Nasal cavity respiratory epithelium epithelial cell of viscerocranial mucosa (primary cell): ENCODE results near the gene GSDMA. TPM values are rescaled to one million over a fixed set of nuclear protein-coding genes. Genes with fewer than 3 reads are reported as not detected.

Source experiments
- total RNA-seq: library from RNA; depleted of rRNA; stranded (reverse); fragments of >200 nt; gene quantifications from 2 replicates; pipeline ENCODE4 v1.2.3, GENCODE V29; 2014

GSDMA gene, protein sequence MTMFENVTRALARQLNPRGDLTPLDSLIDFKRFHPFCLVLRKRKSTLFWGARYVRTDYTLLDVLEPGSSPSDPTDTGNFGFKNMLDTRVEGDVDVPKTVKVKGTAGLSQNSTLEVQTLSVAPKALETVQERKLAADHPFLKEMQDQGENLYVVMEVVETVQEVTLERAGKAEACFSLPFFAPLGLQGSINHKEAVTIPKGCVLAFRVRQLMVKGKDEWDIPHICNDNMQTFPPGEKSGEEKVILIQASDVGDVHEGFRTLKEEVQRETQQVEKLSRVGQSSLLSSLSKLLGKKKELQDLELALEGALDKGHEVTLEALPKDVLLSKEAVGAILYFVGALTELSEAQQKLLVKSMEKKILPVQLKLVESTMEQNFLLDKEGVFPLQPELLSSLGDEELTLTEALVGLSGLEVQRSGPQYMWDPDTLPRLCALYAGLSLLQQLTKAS
- total RNA-seq: 0.21 and 7.9 TPM in 2 replicates

DNA sequence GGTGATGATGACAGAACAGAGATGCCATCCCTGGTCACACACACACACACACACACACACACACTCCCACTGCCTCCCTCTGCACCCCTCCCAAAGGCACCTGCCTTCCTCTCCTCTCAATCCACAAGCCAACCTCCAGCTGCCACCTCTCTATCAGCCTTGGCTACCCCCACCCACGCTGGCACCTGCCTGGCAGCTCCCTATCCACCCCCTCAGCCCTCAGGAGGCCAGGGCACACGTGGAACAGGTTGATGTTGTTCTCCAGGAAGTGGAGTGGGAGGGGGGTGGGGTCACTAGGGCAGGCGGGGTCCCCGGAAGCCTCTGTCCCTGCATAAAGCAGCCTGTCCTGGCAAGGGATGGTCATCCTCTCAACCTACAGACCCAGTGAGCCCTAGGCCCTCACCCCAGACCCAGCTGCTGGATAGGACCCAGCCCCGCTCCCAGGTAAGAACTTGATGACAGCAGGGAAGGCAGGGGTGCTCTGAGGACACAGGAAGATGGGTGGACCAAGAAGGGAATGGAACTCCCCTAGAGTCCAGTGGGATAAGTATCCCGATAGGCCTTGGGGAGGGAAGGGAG lies at the start of gene GSDMA:
GSDMA (plus strand) TSS at position 363 of the 579 bp plus-strand sequence. CDS start 2,684 bp downstream, outside the sequence.

GRCh38 chr17:39927101-39927928 lies 35.5 kb upstream of the GSDMA start, which contains the start of the genes LRRC3C and ORMDL3:
TSS of gene LRRC3C (plus strand) at chr17:39927732. CDS start at chr17:39941524, 13,792 bp downstream.
TSS of gene ORMDL3 (minus strand) at chr17:39927601. CDS start at chr17:39924203, 3,398 bp downstream.

GRCh38 chr17:39980351-39981206 lies 17.8 kb downstream of the GSDMA start, which contains the start of gene PSMD3:
TSS of gene PSMD3 (plus strand) at chr17:39980807. CDS start at chr17:39980971, 164 bp downstream.

GRCh38 chr17:40015005-40015997 lies 52.5 kb downstream of the GSDMA start, which contains the start of gene CSF3:
TSS of gene CSF3 (plus strand) at chr17:40015440. CDS start at chr17:40015475, 35 bp downstream.

Other genes starting within 250 kb of the GSDMA start
- 16.6 and 21.9 TPM in 2 replicates for gene MIEN1, start 232.5 kb upstream of the GSDMA start, total RNA-seq
- gene GRB7, start 225.1 kb upstream of the GSDMA start, total RNA-seq: 11.3 and 12.0 TPM in 2 replicates
- gene IKZF3, start 98.7 kb upstream of the GSDMA start, total RNA-seq: under 0.01 and 0.57 TPM in 2 replicates
- not detected in 2 replicates for gene ZPBP2, start 94.8 kb upstream of the GSDMA start, total RNA-seq
- gene GSDMB, start 44.4 kb upstream of the GSDMA start, total RNA-seq: 4.1 and 9.0 TPM in 2 replicates
- gene ORMDL3, start 35.4 kb upstream of the GSDMA start, total RNA-seq: 28.7 and 43.4 TPM in 2 replicates
- not detected in 2 replicates for gene LRRC3C, start 35.3 kb upstream of the GSDMA start, total RNA-seq
- 93.3 and 93.6 TPM in 2 replicates for gene PSMD3, start 17.8 kb downstream of the GSDMA start, total RNA-seq
- gene CSF3, start 52.4 kb downstream of the GSDMA start, total RNA-seq: 0.34 TPM in 1 of 2 replicates, not detected in the other
- 20.2 and 32.7 TPM in 2 replicates for gene MED24, start 91.4 kb downstream of the GSDMA start, total RNA-seq
- 4.4 and 16.2 TPM in 2 replicates for gene THRA, start 100.0 kb downstream of the GSDMA start, total RNA-seq
- 1.7 and 5.7 TPM in 2 replicates for gene NR1D1, start 137.6 kb downstream of the GSDMA start, total RNA-seq
- 28.7 and 52.5 TPM in 2 replicates for gene MSL1, start 159.0 kb downstream of the GSDMA start, total RNA-seq
- 19.3 and 24.3 TPM in 2 replicates for gene CASC3, start 177.5 kb downstream of the GSDMA start, total RNA-seq
- gene RAPGEFL1, start 214.5 kb downstream of the GSDMA start, total RNA-seq: 13.7 and 26.3 TPM in 2 replicates